CMK (cell line): ENCODE results near the gene PPP2R2B.

Experiments
- DNase-seq: peaks from one replicate; pipeline ENCODE4 v3.0.0-alpha.2; 2010; ENCODE audit warnings: low read depth

Gene PPP2R2B

GRCh38 chr5:146699138-146699537 is 179.4 kb downstream of the PPP2R2B start:
- no peak for DNase-seq

GRCh38 chr5:146698651-146699050 is 179.9 kb downstream of the PPP2R2B start:
- DNase-seq = no peak

- DNase-seq = no peak
These were observed 181.3 kb downstream of the PPP2R2B start for GRCh38 chr5:146697211-146697610.

GRCh38 chr5:146695646-146696045 is 182.9 kb downstream of the PPP2R2B start:
- no peak for DNase-seq

DNA sequence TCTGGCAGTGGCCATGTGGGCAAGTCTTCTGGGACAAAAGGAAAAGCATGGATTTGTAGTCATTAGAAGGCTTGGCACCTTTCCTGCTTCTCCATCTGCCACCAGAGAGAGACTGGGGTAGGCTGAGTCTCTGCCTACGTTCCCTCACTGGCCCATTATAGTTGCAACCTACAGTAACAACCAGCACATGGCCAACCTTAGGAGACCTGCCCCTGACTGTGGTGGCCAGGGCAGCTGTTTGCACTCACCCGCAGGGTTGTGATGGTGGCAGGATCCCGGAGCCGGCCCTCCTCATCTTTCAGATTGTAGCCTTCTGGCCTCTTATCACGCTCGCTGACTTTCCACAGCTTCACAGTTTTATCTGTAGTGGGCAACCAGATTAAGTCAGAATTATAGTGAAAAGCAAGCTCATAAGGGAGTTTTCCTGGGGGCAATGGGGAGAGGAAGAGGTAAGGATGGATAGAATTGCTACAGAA is 187.6 kb downstream of the PPP2R2B start:
- DNase-seq = no peak

DNA sequence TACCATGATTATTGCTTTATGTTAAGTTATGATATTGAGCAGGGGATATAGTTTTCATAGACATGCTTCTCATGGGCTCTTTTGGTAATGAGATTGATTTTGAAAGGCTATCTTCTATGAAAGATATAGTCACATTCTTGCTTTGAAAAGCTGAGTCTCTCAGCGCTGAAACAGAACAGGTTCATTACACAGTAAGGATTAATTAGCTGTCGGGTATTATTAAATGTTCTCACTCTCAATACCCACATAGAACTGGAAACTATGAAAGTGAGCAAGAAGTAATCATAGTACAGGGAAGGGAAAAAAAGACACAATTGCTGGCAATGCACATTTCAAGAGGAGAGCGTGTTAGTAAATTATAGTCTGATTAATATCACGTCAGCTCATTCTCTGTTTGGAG is 190.9 kb downstream of the PPP2R2B start:
- DNase-seq = no peak

- no peak for DNase-seq
These were observed 194.7 kb downstream of the PPP2R2B start for GRCh38 chr5:146683861-146684260.

- no peak for DNase-seq
These were observed 195.5 kb downstream of the PPP2R2B start for GRCh38 chr5:146682899-146683532.

- DNase-seq = no peak
These were observed 196.9 kb downstream of the PPP2R2B start for GRCh38 chr5:146681585-146682105.

DNA sequence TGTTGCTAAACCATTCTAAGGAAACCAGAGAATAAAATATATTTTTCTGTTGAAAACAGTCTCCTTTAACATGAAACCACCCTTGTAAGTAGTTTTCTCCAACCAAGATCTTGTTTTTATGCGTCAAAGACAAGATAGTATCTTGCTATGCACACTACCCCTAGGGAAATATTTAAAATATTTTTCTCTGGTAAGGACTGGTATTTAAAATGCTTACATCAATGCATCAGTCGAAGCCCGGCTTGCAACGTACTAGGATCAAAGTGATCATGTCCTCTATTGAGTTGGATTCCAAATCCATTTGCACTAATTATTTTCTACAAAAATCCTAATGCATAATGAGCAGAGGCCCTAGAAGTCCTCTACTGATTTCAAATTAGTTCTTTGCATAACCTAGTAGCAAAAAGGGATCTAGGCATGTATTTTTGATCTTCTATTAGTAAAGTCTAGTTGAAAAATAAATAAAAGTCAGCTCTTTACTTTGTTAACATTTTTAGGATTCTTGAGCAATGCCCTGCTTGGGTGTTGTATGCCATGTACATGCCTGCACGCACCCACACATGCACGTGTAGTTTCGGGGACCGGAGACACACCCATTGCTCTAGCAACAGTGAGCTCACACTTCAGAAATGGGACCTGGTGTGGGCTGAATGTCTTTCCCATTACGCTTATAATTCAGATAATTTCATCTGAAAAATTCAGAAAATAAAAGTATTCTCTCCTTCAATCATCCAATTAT is 197.5 kb downstream of the PPP2R2B start:
- no peak for DNase-seq

DNA sequence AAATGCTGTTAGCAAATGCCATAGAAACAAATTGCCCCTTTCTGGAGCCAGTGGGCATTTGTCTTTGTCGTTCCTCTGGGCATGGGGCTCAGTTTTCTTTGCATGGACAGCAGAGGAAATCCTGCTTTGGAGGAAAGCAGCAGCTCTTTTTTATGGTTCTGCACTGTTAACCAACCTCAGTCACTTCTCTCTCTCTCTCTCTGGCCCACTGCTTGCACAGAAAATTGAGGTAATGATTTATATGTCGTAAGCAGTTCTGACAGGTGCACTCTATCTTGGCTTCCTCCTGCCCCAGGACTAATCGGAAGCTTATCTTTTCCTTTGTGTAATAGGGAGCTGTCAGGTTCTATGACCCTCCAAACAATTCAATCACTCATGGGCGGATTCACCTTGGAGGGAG is 202.9 kb downstream of the PPP2R2B start:
- no peak for DNase-seq

DNA sequence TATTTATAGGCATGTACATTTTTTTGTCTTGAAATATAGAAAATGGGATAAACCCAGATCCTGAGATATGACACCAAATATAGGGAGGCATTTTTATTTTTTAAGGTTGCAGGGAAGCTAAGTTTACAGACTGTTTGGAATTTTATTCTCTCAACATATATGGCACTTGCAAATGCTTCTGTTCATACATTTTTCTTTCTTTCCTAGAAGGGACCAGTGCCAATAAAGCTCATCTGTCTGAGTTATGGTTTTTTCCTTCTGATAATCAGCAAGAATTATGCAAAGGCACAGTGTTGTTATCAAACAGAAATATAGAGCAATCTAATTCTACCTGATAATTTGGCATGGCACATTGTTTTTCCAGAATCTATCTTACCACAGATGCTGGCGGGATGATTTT is 205.7 kb downstream of the PPP2R2B start:
- no peak for DNase-seq

DNA sequence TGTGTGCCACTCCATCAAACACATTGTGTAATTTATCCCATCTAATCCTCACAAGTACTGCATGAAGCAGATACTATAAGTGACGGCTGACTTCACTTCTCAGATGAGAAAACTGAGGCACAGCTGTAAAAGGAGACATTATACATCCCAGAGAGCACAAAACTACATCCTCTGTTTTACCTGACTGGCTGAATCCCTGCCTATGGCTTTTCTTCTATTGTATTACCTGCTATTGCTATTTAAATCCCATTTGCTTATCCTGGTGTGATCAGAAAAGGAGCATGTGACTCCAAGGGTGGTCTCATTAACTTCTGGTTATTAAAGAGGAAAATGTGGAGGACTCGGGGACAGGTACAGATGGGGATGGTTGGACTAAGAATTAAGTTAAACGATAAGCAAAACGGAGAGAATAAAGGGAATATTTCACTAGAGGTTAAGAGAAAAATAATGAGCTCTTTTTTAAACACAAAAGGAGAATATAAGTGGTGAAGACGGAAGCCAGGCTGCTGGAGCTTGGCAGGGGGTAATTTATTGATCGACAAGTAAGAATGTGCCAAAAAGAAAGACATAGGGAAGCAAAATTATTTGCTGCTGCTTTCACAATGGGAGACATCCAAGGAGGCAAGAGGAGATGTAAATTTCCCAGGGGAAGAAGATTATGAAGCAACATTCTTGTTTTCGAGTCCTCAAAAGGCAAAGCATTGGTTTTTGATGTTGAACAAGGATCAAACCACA is 206.8 kb downstream of the PPP2R2B start:
- DNase-seq = no peak

- DNase-seq = no peak
These were observed 208.9 kb downstream of the PPP2R2B start for GRCh38 chr5:146669656-146670055.

DNA sequence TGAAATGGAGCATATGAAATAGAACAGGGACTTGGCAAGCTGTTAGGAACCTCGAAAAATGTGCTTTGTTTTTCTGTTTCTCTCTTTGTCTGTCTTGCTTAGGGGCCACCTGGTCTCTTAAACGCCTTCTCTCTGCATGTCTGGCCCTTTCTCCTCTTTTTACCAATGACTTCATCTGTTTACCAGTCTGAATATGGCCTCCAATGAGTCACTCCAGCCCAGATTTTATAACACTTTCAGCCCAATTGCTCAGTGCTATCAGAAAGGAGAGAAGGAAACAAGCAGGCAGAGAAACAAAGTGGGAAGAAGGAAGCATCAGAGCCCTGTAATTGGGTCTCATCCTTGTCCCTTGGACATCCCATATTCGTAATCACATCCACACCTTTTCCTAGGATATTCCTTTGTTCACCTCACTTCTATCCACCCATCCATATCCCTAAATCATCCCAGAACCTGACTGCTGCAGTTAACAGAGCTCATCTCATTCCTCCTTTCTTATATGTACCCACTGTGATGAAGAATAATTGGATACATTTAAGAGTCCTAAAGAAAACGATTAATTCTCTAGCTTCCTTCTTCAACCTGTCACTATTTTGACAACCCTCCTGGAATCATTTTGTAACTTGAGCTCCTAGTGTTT is 210.8 kb downstream of the PPP2R2B start:
- DNase-seq = no peak

GRCh38 chr5:146662229-146662628 is 216.3 kb downstream of the PPP2R2B start:
- DNase-seq = no peak

DNA sequence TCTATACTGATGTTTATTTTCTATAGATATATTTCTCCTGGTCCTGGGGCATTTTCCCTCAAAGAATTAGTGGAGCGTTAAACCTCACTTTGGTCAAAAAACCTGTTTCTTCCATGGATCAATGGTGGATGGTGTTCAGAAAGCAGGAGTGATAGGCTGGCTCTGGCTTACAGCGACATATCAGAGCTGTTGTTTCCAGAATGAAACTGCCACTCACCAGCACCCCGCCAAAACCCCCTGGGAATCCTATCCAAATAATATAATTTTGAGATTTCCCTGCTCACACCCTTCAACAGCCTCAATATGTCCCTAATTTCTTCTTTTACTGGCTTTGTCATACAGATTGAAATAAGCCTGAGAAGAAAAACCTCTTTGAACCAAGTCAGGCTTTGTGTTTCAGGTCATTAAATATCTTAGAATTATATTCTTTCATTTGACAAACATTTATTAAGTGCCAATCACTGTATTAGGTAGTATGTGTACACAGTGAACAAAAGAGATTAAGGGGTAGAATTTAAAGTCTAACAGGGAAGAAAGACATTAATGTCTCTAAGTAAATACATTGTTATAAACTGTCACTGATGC is 218.1 kb downstream of the PPP2R2B start:
- no peak for DNase-seq

- no peak for DNase-seq
These were observed 218.6 kb downstream of the PPP2R2B start for GRCh38 chr5:146659961-146660360.

- DNase-seq = no peak
These were observed 221.9 kb downstream of the PPP2R2B start for GRCh38 chr5:146656703-146657102.

GRCh38 chr5:146653560-146653959 is 225.0 kb downstream of the PPP2R2B start:
- DNase-seq = no peak

DNA sequence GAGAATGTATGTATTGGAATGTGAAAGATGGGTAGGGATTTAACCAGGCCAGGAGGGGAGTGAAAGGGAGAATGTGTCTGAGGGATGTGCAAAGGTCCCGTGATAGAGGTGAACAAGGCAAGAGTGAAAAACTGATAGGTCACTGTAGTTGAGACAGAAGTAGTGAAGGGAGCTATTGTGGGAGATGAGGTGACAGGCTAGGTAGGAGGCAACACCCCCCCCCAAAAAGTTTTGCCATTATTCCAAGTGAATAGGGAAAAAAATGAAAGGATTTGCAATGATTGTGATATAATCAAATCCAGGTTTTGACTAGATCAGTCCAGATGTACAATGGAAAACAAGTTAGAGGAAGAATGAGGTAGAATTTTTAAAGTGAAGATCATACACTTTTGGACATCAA is 226.0 kb downstream of the PPP2R2B start:
- no peak for DNase-seq

DNA sequence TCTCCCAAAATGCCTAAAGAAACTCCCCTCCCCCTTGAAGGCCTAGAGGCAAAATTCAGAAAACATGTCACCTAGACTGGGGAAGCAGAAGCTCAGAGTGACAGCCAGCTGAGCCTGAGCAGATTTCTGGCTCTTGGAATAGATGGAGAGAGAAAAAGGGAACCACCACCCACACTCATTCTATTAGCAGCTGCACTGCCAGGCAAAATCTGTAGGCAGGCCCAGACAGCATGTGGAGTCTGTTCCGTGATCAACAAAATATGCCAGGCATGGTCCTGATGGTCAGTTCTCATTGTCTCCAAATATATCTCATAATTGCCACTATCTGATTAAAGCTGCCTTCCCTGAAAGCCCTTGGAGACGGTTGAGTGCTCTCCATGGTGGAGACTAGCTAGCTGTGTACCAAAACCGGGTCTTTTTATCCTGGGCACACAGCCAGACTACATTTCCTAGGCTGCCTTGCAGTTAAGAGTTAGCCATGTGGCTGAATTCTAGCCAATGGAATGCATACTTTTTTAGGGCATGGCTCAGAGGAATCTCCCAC is 230.8 kb downstream of the PPP2R2B start:
- DNase-seq = no peak
